ENCODE measurements around the gene PKIG.

GRCh38 chr20:44579313-44580081, 2.9 kb upstream of the PKIG start:
- no peak for TF ChIP-seq CTCF (conservative IDR thresholded peaks at IDR 0.05)
- no peak for TF ChIP-seq EZH2 (IDR thresholded peaks at IDR 0.05; ENCODE audit: low read depth)
